ENCODE measurements around the gene DAB1. TPM values are rescaled to one million over a fixed set of nuclear protein-coding genes. Genes with fewer than 3 reads are reported as not detected.

Gene DAB1
- polyA plus RNA-seq, 4 donors: 3.0 to 77.0 (median 24.3) TPM

DNA sequence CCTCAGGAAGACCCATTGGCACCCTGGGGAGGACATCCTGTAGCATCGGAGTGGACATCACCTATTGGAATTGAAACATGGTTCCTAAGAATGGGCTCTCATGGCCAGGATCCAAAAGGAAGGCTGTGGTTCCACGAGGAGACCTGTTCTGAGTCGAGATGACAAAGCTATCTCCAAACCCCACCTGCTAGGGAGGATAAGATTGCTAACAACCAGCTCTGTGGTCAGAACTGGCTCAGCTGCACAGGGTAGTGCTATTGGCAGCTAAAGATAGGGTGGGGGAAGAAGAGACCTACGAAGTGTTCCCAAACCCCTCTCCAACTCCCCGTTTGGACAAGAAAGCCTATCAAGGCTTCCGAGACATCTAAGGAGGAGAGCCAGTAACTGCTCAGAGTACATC is 440.4 kb downstream of the DAB1 start:
- WGBS, 3 donors: 59 to 61% (median 61%) methylated on average over 6 of the region's 6 CpGs
- DNase-seq (no peak), FAIRE-seq (no peak)
- Histone ChIP-seq H3K4me1 (ENCODE audit: control insufficient read depth in 3 of 3, insufficient read depth in 2 of 3, low read depth in 1 of 3, low read length in 2 of 3) (no peaks in the 10 kb centered on the region), H3K27me3 (ENCODE audit: control insufficient read depth in 3 of 3, insufficient read depth in 3 of 3, low read length in 3 of 3) (no peaks in the 10 kb centered on the region), H3K36me3 (ENCODE audit: control insufficient read depth in 3 of 3, insufficient read depth in 2 of 3, low read depth in 1 of 3, low read length in 3 of 3) (no peaks in the 10 kb centered on the region), H3K4me3 (ENCODE audit: low read depth in 1 of 3, low read length in 3 of 3) (no peak overlapping the region), H3K9me3 (ENCODE audit: control insufficient read depth in 2 of 2, insufficient read depth in 1 of 2, low read depth in 1 of 2, low read length in 1 of 2) (no peaks in the 10 kb centered on the region), H3K27ac (ENCODE audit: low read depth in 1 of 3, low read length in 2 of 3) (no peak overlapping the region)

DNA sequence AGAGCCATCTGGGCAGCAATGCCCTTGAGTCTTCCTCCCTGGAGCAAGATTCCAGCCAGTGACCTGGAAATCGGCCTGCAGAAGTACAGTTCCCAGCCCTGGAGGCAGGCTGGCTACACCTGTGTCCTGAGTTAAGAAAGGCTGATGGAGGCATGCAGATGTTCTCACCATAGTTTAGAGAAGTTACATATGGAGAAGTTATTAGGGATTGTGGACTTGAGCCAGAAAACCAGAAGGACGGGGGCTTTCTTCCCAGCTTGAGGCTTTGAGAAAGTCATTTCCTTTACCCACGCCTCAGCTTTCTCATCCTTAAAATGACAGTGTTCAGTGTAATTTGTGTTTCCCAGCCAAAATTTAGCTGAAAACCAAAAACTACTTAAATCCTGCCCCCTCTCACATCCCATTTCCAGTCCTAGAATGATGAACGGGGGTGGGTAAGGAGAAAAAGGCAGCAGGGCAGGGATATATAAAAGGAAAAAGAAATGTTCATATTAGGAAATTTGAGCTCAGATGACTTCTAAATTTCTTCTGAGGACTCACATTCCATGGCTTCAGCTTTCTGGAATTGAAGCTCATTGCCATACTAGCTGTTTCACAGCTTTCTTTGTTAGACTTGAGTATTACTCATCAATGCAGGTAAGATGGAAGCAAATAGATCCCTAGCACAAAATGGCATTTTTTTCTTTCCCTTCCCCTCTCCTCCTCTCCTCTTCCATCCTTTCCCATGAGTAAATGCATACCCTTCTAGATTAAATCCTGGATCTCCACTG is 443.7 kb downstream of the DAB1 start:
- H3K27me3 ChIP-seq (ENCODE audit: control insufficient read depth in 3 of 3, insufficient read depth in 3 of 3, low read length in 3 of 3): no peaks in the 10 kb centered on the region
- WGBS, 3 donors: 42 to 79% (median 72%) methylated on average over 4 of the region's 4 CpGs
- no peak overlapping the region for H3K27ac ChIP-seq (ENCODE audit: low read depth in 1 of 3, low read length in 2 of 3)
- no peaks in the 10 kb centered on the region for H3K4me1 ChIP-seq (ENCODE audit: control insufficient read depth in 3 of 3, insufficient read depth in 2 of 3, low read depth in 1 of 3, low read length in 2 of 3)
- H3K9me3 ChIP-seq (ENCODE audit: control insufficient read depth in 2 of 2, insufficient read depth in 1 of 2, low read depth in 1 of 2, low read length in 1 of 2): no peaks in the 10 kb centered on the region
- DNase-seq (no peak), FAIRE-seq (no peak)
- H3K36me3 ChIP-seq (ENCODE audit: control insufficient read depth in 3 of 3, insufficient read depth in 2 of 3, low read depth in 1 of 3, low read length in 3 of 3): no peaks in the 10 kb centered on the region
- H3K4me3 ChIP-seq (ENCODE audit: low read depth in 1 of 3, low read length in 3 of 3): no peak overlapping the region

DNA sequence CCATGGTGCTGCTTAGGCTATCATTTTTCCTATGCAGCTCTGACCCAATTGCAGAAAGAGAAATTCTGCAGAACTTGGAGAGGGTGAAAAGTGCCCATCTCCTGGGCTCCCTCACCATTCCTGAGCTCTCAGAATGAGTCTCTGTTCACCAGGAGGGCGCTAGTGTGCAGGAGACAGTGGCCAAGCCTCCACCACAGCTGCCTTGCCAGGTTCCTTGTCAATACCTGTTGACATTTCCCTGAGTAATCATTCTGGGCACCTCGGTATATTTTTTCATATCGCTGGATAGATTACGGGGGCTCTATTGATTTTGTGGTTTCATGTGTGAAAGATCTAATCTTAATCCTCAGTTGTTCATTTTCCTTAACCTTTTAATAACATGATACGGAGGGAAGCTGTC is 445.0 kb downstream of the DAB1 start:
- H3K36me3 ChIP-seq (ENCODE audit: control insufficient read depth in 3 of 3, insufficient read depth in 2 of 3, low read depth in 1 of 3, low read length in 3 of 3): no peaks in the 10 kb centered on the region
- WGBS, 3 donors: 43 to 74% (median 53%) methylated on average over 5 of the region's 5 CpGs
- FAIRE-seq: no peak
- no peaks in the 10 kb centered on the region for H3K4me1 ChIP-seq (ENCODE audit: control insufficient read depth in 3 of 3, insufficient read depth in 2 of 3, low read depth in 1 of 3, low read length in 2 of 3)
- H3K4me3 ChIP-seq (ENCODE audit: low read depth in 1 of 3, low read length in 3 of 3): no peak overlapping the region
- H3K27ac ChIP-seq (ENCODE audit: low read depth in 1 of 3, low read length in 2 of 3): no peak overlapping the region
- H3K27me3 ChIP-seq (ENCODE audit: control insufficient read depth in 3 of 3, insufficient read depth in 3 of 3, low read length in 3 of 3): no peaks in the 10 kb centered on the region
- H3K9me3 ChIP-seq (ENCODE audit: control insufficient read depth in 2 of 2, insufficient read depth in 1 of 2, low read depth in 1 of 2, low read length in 1 of 2): no peaks in the 10 kb centered on the region
- DNase-seq: no peak

DNA sequence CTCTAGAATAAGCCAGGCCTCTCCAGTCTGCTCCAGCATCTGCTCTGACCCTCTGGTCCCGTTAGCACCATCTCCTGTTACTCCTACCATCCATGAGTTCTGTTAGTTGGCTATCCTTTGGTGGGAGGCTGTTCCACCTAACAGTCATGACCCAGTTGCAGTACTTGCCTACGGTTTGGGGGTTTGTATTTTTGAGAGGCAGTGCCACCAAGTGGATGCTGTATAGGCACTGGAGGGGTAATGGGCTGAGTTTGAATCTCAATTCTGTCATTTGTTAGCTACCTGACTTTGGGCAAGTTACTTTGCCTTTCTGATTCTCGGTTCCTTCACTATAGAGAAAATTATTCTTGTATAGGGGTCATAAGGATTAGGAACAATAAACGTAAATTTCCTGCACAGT is 445.9 kb downstream of the DAB1 start:
- Histone ChIP-seq H3K4me1 (ENCODE audit: control insufficient read depth in 3 of 3, insufficient read depth in 2 of 3, low read depth in 1 of 3, low read length in 2 of 3) (no peaks in the 10 kb centered on the region), H3K36me3 (ENCODE audit: control insufficient read depth in 3 of 3, insufficient read depth in 2 of 3, low read depth in 1 of 3, low read length in 3 of 3) (no peaks in the 10 kb centered on the region), H3K4me3 (ENCODE audit: low read depth in 1 of 3, low read length in 3 of 3) (no peak overlapping the region), H3K27me3 (ENCODE audit: control insufficient read depth in 3 of 3, insufficient read depth in 3 of 3, low read length in 3 of 3) (no peaks in the 10 kb centered on the region), H3K27ac (ENCODE audit: low read depth in 1 of 3, low read length in 2 of 3) (no peak overlapping the region), H3K9me3 (ENCODE audit: control insufficient read depth in 2 of 2, insufficient read depth in 1 of 2, low read depth in 1 of 2, low read length in 1 of 2) (no peaks in the 10 kb centered on the region)
- FAIRE-seq (no peak), DNase-seq (no peak)
- 57 to 77% (median 74%) methylated on average over 4 of the region's 4 CpGs for WGBS, 3 donors

DNA sequence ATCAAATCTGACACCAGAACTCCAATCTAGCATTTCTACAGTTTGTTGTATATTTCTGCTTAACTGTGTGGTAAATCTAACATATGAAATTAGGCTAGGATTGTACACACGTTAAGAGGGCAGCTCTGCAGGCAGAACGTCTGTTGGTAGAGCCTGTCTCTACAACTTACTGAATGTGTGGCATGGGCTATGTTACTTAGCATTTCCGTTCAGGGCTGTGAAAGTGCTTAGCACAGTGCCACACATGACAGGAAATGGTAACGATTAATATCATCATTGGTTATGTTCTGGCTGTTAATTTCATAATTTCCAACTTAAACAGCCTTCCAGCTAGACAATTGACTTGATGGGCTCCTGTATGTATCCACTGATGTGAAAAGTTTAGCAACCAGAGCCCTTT is 448.4 kb downstream of the DAB1 start:
- no peaks in the 10 kb centered on the region for H3K36me3 ChIP-seq (ENCODE audit: control insufficient read depth in 3 of 3, insufficient read depth in 2 of 3, low read depth in 1 of 3, low read length in 3 of 3)
- H3K9me3 ChIP-seq (ENCODE audit: control insufficient read depth in 2 of 2, insufficient read depth in 1 of 2, low read depth in 1 of 2, low read length in 1 of 2): no peaks in the 10 kb centered on the region
- H3K27ac ChIP-seq (ENCODE audit: low read depth in 1 of 3, low read length in 2 of 3): no peak overlapping the region
- H3K27me3 ChIP-seq (ENCODE audit: control insufficient read depth in 3 of 3, insufficient read depth in 3 of 3, low read length in 3 of 3): no peaks in the 10 kb centered on the region
- DNase-seq: no peak
- WGBS, 3 donors: 74 to 89% (median 79%) methylated on average over 4 of the region's 4 CpGs
- no peak for FAIRE-seq
- H3K4me1 ChIP-seq (ENCODE audit: control insufficient read depth in 3 of 3, insufficient read depth in 2 of 3, low read depth in 1 of 3, low read length in 2 of 3): no peaks in the 10 kb centered on the region
- no peak overlapping the region for H3K4me3 ChIP-seq (ENCODE audit: low read depth in 1 of 3, low read length in 3 of 3)

DNA sequence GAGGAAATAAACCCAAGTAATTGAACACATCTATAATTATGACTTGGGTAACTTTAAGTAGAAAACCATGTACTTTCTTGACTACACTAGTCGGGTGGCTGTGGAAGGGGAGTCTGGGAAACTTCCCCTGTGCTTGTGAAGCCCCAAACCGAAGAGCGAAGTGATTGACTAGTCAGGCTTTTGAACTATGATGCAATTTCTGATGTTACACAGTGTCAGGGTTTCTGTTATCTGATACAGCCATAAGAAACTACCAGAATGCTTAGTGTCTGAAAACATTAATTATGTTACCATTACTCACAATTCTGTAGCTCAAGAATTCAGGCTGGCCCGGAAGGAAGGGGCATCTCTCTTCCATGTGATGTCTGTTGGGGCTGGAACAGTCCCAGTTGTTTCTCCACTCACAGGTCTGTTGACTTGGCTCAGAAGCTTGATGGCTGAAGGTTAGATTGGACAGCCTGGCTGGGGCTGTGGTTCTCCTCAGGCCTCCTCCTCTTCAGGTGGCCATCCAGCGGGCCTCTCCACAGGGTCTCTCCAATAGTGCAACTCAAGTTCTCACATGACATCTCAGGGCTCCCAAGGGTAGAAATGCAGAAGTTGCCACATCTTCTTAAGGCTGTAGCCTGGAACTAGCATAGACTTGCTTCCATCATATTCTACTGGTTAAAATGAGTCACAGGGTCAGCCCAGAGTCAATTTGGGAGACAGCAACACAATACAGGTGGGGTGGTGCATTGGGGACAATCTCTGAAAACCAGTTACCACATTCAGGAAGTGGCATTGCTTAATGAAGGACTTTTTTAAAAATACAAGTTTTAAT is 449.7 kb downstream of the DAB1 start:
- no peaks in the 10 kb centered on the region for H3K36me3 ChIP-seq (ENCODE audit: control insufficient read depth in 3 of 3, insufficient read depth in 2 of 3, low read depth in 1 of 3, low read length in 3 of 3)
- 70 to 82% (median 81%) methylated on average over 5 of the region's 5 CpGs for WGBS, 3 donors
- H3K9me3 ChIP-seq (ENCODE audit: control insufficient read depth in 2 of 2, insufficient read depth in 1 of 2, low read depth in 1 of 2, low read length in 1 of 2): no peaks in the 10 kb centered on the region
- peaks cover 0 to 2% (median 0%) of the 10 kb centered on the region in 3 donors for H3K4me1 ChIP-seq (ENCODE audit: control insufficient read depth in 3 of 3, insufficient read depth in 2 of 3, low read depth in 1 of 3, low read length in 2 of 3)
- no peak for DNase-seq
- H3K4me3 ChIP-seq (ENCODE audit: low read depth in 1 of 3, low read length in 3 of 3): no peak overlapping the region
- no peak overlapping the region for H3K27ac ChIP-seq (ENCODE audit: low read depth in 1 of 3, low read length in 2 of 3)
- no peak for FAIRE-seq
- H3K27me3 ChIP-seq (ENCODE audit: control insufficient read depth in 3 of 3, insufficient read depth in 3 of 3, low read length in 3 of 3): peaks cover 0 to 2% (median 0%) of the 10 kb centered on the region in 3 donors

DNA sequence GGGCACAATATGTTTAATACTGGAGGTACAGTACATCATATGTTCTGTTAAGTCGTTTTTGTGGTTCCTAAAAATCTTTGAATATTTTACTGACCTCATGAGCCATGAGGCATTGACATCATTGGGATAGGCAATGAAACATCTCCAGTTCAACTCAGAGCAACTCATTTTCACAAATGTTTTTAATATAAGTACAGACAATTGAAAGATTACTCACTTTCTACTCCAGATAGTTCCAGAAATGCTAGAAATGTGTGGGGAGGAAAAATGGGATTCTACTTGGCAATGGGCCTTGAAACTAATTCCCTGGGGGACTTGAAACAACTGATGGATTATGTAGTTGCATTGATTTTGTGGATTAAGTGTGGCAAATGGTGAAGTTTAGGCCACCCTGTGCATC is 450.9 kb downstream of the DAB1 start:
- no peak for DNase-seq
- peaks cover 0 to 2% (median 0%) of the 10 kb centered on the region in 3 donors for H3K27me3 ChIP-seq (ENCODE audit: control insufficient read depth in 3 of 3, insufficient read depth in 3 of 3, low read length in 3 of 3)
- H3K27ac ChIP-seq (ENCODE audit: low read depth in 1 of 3, low read length in 2 of 3): no peak overlapping the region
- peaks cover 0 to 4% (median 2%) of the 10 kb centered on the region in 3 donors for H3K4me1 ChIP-seq (ENCODE audit: control insufficient read depth in 3 of 3, insufficient read depth in 2 of 3, low read depth in 1 of 3, low read length in 2 of 3)
- 55 to 79% (median 70%) methylated on average over 1 of the region's 1 CpG for WGBS, 3 donors
- H3K36me3 ChIP-seq (ENCODE audit: control insufficient read depth in 3 of 3, insufficient read depth in 2 of 3, low read depth in 1 of 3, low read length in 3 of 3): no peaks in the 10 kb centered on the region
- no peak for FAIRE-seq
- no peak overlapping the region for H3K4me3 ChIP-seq (ENCODE audit: low read depth in 1 of 3, low read length in 3 of 3)
- H3K9me3 ChIP-seq (ENCODE audit: control insufficient read depth in 2 of 2, insufficient read depth in 1 of 2, low read depth in 1 of 2, low read length in 1 of 2): no peaks in the 10 kb centered on the region

DNA sequence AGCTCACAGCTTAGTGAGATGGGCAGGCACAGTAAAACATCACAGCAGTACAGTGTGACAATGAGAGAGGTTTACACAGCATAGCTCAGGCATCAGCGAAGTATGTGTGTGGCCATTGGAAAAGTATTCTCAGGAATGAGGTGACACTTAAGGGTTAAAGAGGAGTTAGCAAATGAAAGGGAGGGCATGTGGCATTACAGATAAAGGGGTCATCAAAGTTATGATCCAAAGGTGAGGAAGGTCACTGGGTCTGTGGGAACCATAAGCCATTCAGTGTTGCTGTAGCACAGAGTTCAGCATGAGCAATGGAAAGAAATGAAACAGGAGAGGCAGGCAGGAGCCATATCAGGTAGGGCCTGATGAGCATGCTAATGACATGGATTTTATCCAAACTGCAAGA is 453.6 kb downstream of the DAB1 start:
- no peaks in the 10 kb centered on the region for H3K36me3 ChIP-seq (ENCODE audit: control insufficient read depth in 3 of 3, insufficient read depth in 2 of 3, low read depth in 1 of 3, low read length in 3 of 3)
- no peak overlapping the region for H3K4me3 ChIP-seq (ENCODE audit: low read depth in 1 of 3, low read length in 3 of 3)
- WGBS, 3 donors: 83 to 90% (median 86%) methylated on average over 1 of the region's 1 CpG
- FAIRE-seq (no peak), DNase-seq (no peak)
- peaks cover 0 to 2% (median 0%) of the 10 kb centered on the region in 3 donors for H3K27me3 ChIP-seq (ENCODE audit: control insufficient read depth in 3 of 3, insufficient read depth in 3 of 3, low read length in 3 of 3)
- no peak overlapping the region for H3K27ac ChIP-seq (ENCODE audit: low read depth in 1 of 3, low read length in 2 of 3)
- peaks cover 0 to 23% (median 4%) of the 10 kb centered on the region in 3 donors for H3K4me1 ChIP-seq (ENCODE audit: control insufficient read depth in 3 of 3, insufficient read depth in 2 of 3, low read depth in 1 of 3, low read length in 2 of 3)
- H3K9me3 ChIP-seq (ENCODE audit: control insufficient read depth in 2 of 2, insufficient read depth in 1 of 2, low read depth in 1 of 2, low read length in 1 of 2): no peaks in the 10 kb centered on the region

Data from small intestine (tissue), 7 donors.